Colonic mucosa (tissue), 4 donors: ENCODE measurements around the gene RPL27. TPM values are rescaled to one million over a fixed set of nuclear protein-coding genes. Genes with fewer than 3 reads are reported as not detected.
"Not testable (repeated sequence)": the region's sequence is repeated elsewhere in the genome, so short reads cannot be mapped to it uniquely, and the experiment has no call there.

Experiments used
- DNase-seq: peaks from one replicate; pipeline ENCODE4 v3.0.0-alpha.2; 2020
- H3K27ac ChIP-seq: fragments of 200-600 bp; one replicate; pipeline ENCODE4 v1.8.0; 2021
- H3K27me3 ChIP-seq: fragments of 200-600 bp; one replicate; pipeline ENCODE4 v1.8.0; 2021
- H3K36me3 ChIP-seq: fragments of 200-600 bp; one replicate; pipeline ENCODE4 v1.8.0; 2021
- H3K4me1 ChIP-seq: fragments of 200-600 bp; one replicate; pipeline ENCODE4 v1.8.0; 2021; ENCODE audit warnings: mild to moderate bottlenecking
- H3K4me3 ChIP-seq: fragments of 200-600 bp; one replicate; pipeline ENCODE4 v1.8.0; 2021
- H3K9ac ChIP-seq, 2 donors: one replicate each; pipeline ENCODE4 v1.7.0; 2013; ENCODE audit warnings: control low read depth in 2 of 2, low read depth in 2 of 2, low read length in 2 of 2
- H3K9me3 ChIP-seq: fragments of 200-600 bp; one replicate; pipeline ENCODE4 v1.8.0; 2021
- CTCF ChIP-seq: fragments of 200-600 bp; IDR thresholded peaks from one replicate; pipeline ENCODE4 v1.8.0; 2022; ENCODE audit warnings: antibody characterized with exemption, mild to moderate bottlenecking
- intact Hi-C: fragments of 100-400 bp; cut with DNase I; formaldehyde crosslinking; loops from one replicate; pipeline ENCODE4 v1.14.1; 2022
- total RNA-seq, 2 donors: library from RNA; stranded (reverse); fragmentation: NEBNext Ultra II Directional in 1 of 2; extraction: Animal tissue kit (Norgen Biotek cat#: 25700) in 1 of 2; gene quantifications; one replicate each; pipeline ENCODE4 v1.2.1, GENCODE V29; 2021
- donor health status: healthy.
- donor health status: DM: no; HTN: no; CAD: no.
- donor health status: DM: no; HTN: no; CAD: no.

Gene RPL27
- total RNA-seq, 2 donors from 2014 or later = 707 to 851 TPM

GRCh38 chr17:42969001-42969581 lies 29.1 kb upstream of the RPL27 start:
- Histone ChIP-seq H3K4me3 (no peak overlapping the region), H3K36me3 (no peaks in the 10 kb centered on the region), H3K27me3 (no peaks in the 10 kb centered on the region), H3K27ac (no peak overlapping the region), H3K9me3 (no peaks in the 10 kb centered on the region), H3K9ac (no peak overlapping the region), H3K4me1 (no peaks in the 10 kb centered on the region)
- no peak for TF ChIP-seq CTCF
- intact Hi-C loops = no loop called here
- DNase-seq = no peak

- H3K4me3 ChIP-seq = no peak overlapping the region
- DNase-seq = no peak
- H3K27ac ChIP-seq = no peak overlapping the region
- no peaks in the 10 kb centered on the region for H3K27me3 ChIP-seq
- no peak for TF ChIP-seq CTCF
- H3K4me1 ChIP-seq = no peaks in the 10 kb centered on the region
- H3K9ac ChIP-seq = no peak overlapping the region
- intact Hi-C loops = no loop called here
- no peaks in the 10 kb centered on the region for H3K9me3 ChIP-seq
- no peaks in the 10 kb centered on the region for H3K36me3 ChIP-seq
Observed at GRCh38 chr17:42971589-42971988, 26.6 kb upstream of the RPL27 start.

- H3K9me3 ChIP-seq, H3K4me1 ChIP-seq, H3K9ac ChIP-seq, H3K27me3 ChIP-seq, H3K27ac ChIP-seq, H3K36me3 ChIP-seq, intact Hi-C loops, DNase-seq, H3K4me3 ChIP-seq: not testable (repeated sequence)
Observed at GRCh38 chr17:42973323-42973722, 24.9 kb upstream of the RPL27 start.

- H3K9ac ChIP-seq = no peak overlapping the region
Observed at GRCh38 chr17:42975265-42975664, 23.0 kb upstream of the RPL27 start.

GRCh38 chr17:42975701-42976100 lies 22.5 kb upstream of the RPL27 start:
- H3K4me3 ChIP-seq, H3K27ac ChIP-seq, H3K36me3 ChIP-seq, H3K27me3 ChIP-seq, H3K9me3 ChIP-seq, intact Hi-C loops, H3K9ac ChIP-seq, DNase-seq: not testable (repeated sequence)
- peaks cover 10% of the 10 kb centered on the region for H3K4me1 ChIP-seq

More at GRCh38 chr17:42975265-42975664, 23.0 kb upstream of the RPL27 start:
- H3K9me3 ChIP-seq = no peaks in the 10 kb centered on the region
- no peak for DNase-seq
- intact Hi-C loops = no loop called here
- H3K4me1 ChIP-seq = peaks cover 10% of the 10 kb centered on the region
- no peaks in the 10 kb centered on the region for H3K27me3 ChIP-seq
- TF ChIP-seq CTCF = no peak
- no peaks in the 10 kb centered on the region for H3K36me3 ChIP-seq
- H3K4me3 ChIP-seq = no peak overlapping the region
- no peak overlapping the region for H3K27ac ChIP-seq

- Histone ChIP-seq H3K9ac (peak within 1 kb of the TSS; percentile 86 to 88), H3K4me3 (peak within 1 kb of the TSS; percentile 96), H3K27me3 (no peaks in the 10 kb centered on the region), H3K36me3 (no peaks in the 10 kb centered on the region), H3K4me1 (peaks cover 19% of the 10 kb centered on the region), H3K27ac (peak within 1 kb of the TSS; percentile 97), H3K9me3 (no peaks in the 10 kb centered on the region)
- peak; percentile 61 for DNase-seq
- no peak for TF ChIP-seq CTCF
- intact Hi-C loops = no loop called here
Observed at GRCh38 chr17:42979511-42980273, 18.5 kb upstream of the RPL27 start, which contains the start of gene PTGES3L. PTGES3L (minus strand) TSS chr17:42980080; CDS start chr17:42980053, 27 bp downstream.
